K562 (cell line): ENCODE data around the gene PFN3. TPM values are rescaled to one million over a fixed set of nuclear protein-coding genes. Genes with fewer than 3 reads are reported as not detected.

ENCODE experiments used
- FOXM1 ChIP-seq, 2 experiments: fragments of 450-650 bp in 1 of 2; sonication (generic) in 1 of 2; formaldehyde crosslinking in 1 of 2; IDR thresholded peaks; 2 replicates each; pipeline versions ENCODE4 v1.6.1 to v1.9.0; 2017 to 2022; ENCODE audit warnings: low read depth in 2 of 2, mild to moderate bottlenecking in 2 of 2, missing genetic modification reagents in 1 of 2, moderate library complexity in 1 of 2
- HNRNPH1 ChIP-seq: fragments of 200-400 bp; formaldehyde crosslinking; optimal IDR thresholded peaks from 2 replicates; pipeline ENCODE3; 2017; ENCODE audit warnings: low read depth, mild to moderate bottlenecking, low read length, moderate library complexity
- KHSRP ChIP-seq: fragments of 450-650 bp; IDR thresholded peaks from 2 replicates; pipeline ENCODE4 v1.6.1; 2017
- MAFK ChIP-seq: IDR thresholded peaks from 2 replicates; pipeline ENCODE4 v1.6.1; 2011; ENCODE audit warnings: low read length, improper control_type of control experiment
- POLR2G ChIP-seq: fragments of 200-400 bp; formaldehyde crosslinking; IDR thresholded peaks from 2 replicates; pipeline ENCODE4 v1.6.1; 2017; ENCODE audit warnings: low read depth, mild to moderate bottlenecking, antibody characterized with exemption, low read length, moderate library complexity
- RBFOX2 ChIP-seq: fragments of 200-400 bp; formaldehyde crosslinking; IDR thresholded peaks from 2 replicates; pipeline ENCODE4 v1.6.1; 2017; ENCODE audit warnings: low read depth, mild to moderate bottlenecking, low read length, moderate library complexity
- ZKSCAN3 ChIP-seq: fragments of 250-450 bp; sonication (Bioruptor Pico); IDR thresholded peaks from 2 replicates; pipeline ENCODE4 v1.4.0; 2020
- ZNF165 ChIP-seq: fragments of 250-450 bp; sonication (Bioruptor Pico); IDR thresholded peaks from 2 replicates; pipeline ENCODE4 v1.4.0; 2020; ENCODE audit warnings: borderline replicate concordance
- ZNF316 ChIP-seq: fragments of 450-650 bp; IDR thresholded peaks from 2 replicates; pipeline ENCODE4 v1.6.1; 2016
- polyA plus RNA-seq, 8 experiments: library from polyadenylated mRNA; depleted of rRNA in 4 of 8; stranded (reverse) in 5 of 8; unstranded in 3 of 8; fragments of >200 nt; fragmentation: Nextera tagmentation in 2 of 8; fragmentation: Illumina TruSeq in 1 of 8; extraction: Ambion mirVana in 2 of 8; extraction: Trizol in 1 of 8; gene quantifications; 2 replicates each; pipeline versions ENCODE4 v1.2.1 to v1.2.3, GENCODE V29; 2011 to 2014; ENCODE audit warnings: inconsistent platforms in 1 of 8, missing spikeins in 1 of 8
- total RNA-seq, 7 experiments: library from RNA; depleted of rRNA in 6 of 7; stranded (reverse); fragments of >200 nt in 6 of 7; fragmentation: Illumina TruSeq in 2 of 7; extraction: Trizol in 2 of 7; gene quantifications; 2 replicates each; pipeline versions ENCODE4 v1.2.1 to v1.2.3, GENCODE V29; 2011 to 2021; ENCODE audit warnings: low replicate concordance in 1 of 7
- TF ChIP-seq, protein P1 (sequence below): sonication (generic); formaldehyde crosslinking; IDR thresholded peaks from 2 replicates; pipeline ENCODE4 v1.8.0; 2023; ENCODE audit warnings: mild to moderate bottlenecking, missing genetic modification reagents
- TF ChIP-seq, protein P2 (sequence below): fragments of 250-450 bp; sonication (Bioruptor Pico); IDR thresholded peaks from 2 replicates; pipeline ENCODE4 v1.9.0; 2021; ENCODE audit warnings: mild to moderate bottlenecking, inconsistent platforms
- TF ChIP-seq, protein P3 (sequence below): fragments of 450-650 bp; IDR thresholded peaks from 2 replicates; pipeline ENCODE4 v1.6.1; 2017; ENCODE audit warnings: antibody characterized with exemption, mild to moderate bottlenecking
- TF ChIP-seq, protein P4 (sequence below), 3 experiments: IDR thresholded peaks in 2 of 3; conservative IDR thresholded peaks in 1 of 3; 2 replicates each; pipeline ENCODE4 v1.5.1; 2011 to 2012; ENCODE audit warnings: low read length in 3 of 3, mild to moderate bottlenecking in 3 of 3, control low read depth in 2 of 3, improper control_type of control experiment in 1 of 3, inconsistent platforms in 1 of 3, low read depth in 1 of 3, mixed read lengths in 1 of 3, moderate library complexity in 1 of 3; ENCODE audit not compliant: insufficient read depth in 2 of 3

PFN3 gene
- total and polyA plus RNA-seq, 9 of the 15 experiments (the other 6 are each of a cell fraction or from before 2014, with no cell fraction given), result not detected

DNA sequence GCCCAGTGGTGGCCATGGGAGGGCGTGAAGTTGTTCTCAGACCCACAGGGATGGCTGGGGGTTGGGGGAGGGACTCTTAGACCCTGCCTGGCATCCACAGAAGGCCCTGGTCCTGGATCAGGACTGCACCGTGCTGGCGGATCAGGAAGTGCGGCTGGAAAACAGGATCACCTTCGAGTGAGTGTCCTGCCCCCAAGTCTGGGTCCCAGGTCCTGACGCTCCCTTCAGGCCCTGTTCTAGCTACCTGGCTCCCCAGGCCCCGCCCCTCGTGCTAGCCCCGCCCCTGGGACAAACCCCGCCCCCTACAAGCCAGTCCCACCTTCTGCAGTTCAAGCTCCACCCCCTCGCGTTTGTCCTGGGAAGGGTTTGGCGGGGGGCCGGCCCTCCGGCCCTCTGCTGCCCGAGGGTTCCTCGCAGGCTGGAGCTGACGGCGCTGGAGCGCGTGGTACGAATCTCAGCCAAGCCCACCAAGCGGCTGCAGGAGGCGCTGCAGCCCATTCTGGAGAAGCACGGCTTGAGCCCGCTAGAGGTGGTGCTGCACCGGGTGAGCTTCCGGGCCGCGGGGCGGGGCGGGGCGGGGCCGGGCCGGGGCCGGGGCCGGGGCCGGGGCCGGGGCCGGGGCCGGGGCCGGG is 29.9 kb downstream of the PFN3 start (continued):
- TF ChIP-seq, protein P1, sequence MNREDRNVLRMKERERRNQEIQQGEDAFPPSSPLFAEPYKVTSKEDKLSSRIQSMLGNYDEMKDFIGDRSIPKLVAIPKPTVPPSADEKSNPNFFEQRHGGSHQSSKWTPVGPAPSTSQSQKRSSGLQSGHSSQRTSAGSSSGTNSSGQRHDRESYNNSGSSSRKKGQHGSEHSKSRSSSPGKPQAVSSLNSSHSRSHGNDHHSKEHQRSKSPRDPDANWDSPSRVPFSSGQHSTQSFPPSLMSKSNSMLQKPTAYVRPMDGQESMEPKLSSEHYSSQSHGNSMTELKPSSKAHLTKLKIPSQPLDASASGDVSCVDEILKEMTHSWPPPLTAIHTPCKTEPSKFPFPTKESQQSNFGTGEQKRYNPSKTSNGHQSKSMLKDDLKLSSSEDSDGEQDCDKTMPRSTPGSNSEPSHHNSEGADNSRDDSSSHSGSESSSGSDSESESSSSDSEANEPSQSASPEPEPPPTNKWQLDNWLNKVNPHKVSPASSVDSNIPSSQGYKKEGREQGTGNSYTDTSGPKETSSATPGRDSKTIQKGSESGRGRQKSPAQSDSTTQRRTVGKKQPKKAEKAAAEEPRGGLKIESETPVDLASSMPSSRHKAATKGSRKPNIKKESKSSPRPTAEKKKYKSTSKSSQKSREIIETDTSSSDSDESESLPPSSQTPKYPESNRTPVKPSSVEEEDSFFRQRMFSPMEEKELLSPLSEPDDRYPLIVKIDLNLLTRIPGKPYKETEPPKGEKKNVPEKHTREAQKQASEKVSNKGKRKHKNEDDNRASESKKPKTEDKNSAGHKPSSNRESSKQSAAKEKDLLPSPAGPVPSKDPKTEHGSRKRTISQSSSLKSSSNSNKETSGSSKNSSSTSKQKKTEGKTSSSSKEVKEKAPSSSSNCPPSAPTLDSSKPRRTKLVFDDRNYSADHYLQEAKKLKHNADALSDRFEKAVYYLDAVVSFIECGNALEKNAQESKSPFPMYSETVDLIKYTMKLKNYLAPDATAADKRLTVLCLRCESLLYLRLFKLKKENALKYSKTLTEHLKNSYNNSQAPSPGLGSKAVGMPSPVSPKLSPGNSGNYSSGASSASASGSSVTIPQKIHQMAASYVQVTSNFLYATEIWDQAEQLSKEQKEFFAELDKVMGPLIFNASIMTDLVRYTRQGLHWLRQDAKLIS (CRISPR knock-in tag), result no peak
- no peak for TF ChIP-seq ZNF316
- TF ChIP-seq, protein P2, sequence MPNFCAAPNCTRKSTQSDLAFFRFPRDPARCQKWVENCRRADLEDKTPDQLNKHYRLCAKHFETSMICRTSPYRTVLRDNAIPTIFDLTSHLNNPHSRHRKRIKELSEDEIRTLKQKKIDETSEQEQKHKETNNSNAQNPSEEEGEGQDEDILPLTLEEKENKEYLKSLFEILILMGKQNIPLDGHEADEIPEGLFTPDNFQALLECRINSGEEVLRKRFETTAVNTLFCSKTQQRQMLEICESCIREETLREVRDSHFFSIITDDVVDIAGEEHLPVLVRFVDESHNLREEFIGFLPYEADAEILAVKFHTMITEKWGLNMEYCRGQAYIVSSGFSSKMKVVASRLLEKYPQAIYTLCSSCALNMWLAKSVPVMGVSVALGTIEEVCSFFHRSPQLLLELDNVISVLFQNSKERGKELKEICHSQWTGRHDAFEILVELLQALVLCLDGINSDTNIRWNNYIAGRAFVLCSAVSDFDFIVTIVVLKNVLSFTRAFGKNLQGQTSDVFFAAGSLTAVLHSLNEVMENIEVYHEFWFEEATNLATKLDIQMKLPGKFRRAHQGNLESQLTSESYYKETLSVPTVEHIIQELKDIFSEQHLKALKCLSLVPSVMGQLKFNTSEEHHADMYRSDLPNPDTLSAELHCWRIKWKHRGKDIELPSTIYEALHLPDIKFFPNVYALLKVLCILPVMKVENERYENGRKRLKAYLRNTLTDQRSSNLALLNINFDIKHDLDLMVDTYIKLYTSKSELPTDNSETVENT (CRISPR knock-in tag), result no peak
- TF ChIP-seq KHSRP, result no peak
- TF ChIP-seq MAFK, result no peak
- TF ChIP-seq HNRNPH1, result no peak
- peak; percentile 54; the same call in 1 of the 2 replicates for TF ChIP-seq RBFOX2
- TF ChIP-seq ZNF165 (CRISPR knock-in tag), result no peak
- TF ChIP-seq POLR2G, result peak; percentile 60
- TF ChIP-seq, protein P3, sequence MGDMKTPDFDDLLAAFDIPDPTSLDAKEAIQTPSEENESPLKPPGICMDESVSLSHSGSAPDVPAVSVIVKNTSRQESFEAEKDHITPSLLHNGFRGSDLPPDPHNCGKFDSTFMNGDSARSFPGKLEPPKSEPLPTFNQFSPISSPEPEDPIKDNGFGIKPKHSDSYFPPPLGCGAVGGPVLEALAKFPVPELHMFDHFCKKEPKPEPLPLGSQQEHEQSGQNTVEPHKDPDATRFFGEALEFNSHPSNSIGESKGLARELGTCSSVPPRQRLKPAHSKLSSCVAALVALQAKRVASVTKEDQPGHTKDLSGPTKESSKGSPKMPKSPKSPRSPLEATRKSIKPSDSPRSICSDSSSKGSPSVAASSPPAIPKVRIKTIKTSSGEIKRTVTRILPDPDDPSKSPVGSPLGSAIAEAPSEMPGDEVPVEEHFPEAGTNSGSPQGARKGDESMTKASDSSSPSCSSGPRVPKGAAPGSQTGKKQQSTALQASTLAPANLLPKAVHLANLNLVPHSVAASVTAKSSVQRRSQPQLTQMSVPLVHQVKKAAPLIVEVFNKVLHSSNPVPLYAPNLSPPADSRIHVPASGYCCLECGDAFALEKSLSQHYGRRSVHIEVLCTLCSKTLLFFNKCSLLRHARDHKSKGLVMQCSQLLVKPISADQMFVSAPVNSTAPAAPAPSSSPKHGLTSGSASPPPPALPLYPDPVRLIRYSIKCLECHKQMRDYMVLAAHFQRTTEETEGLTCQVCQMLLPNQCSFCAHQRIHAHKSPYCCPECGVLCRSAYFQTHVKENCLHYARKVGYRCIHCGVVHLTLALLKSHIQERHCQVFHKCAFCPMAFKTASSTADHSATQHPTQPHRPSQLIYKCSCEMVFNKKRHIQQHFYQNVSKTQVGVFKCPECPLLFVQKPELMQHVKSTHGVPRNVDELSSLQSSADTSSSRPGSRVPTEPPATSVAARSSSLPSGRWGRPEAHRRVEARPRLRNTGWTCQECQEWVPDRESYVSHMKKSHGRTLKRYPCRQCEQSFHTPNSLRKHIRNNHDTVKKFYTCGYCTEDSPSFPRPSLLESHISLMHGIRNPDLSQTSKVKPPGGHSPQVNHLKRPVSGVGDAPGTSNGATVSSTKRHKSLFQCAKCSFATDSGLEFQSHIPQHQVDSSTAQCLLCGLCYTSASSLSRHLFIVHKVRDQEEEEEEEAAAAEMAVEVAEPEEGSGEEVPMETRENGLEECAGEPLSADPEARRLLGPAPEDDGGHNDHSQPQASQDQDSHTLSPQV, result 0 out of 2 replicates have a peak, but pooled peaks have one; percentile 37
- TF ChIP-seq ZKSCAN3 (CRISPR knock-in tag), result no peak
- TF ChIP-seq FOXM1 (IDR thresholded peaks at IDR 0.05; ENCODE audit: low read depth), result no peak
- 0 out of 2 replicates have a peak, but pooled peaks have one; percentile 56 for TF ChIP-seq FOXM1 (CRISPR knock-in tag; IDR thresholded peaks at IDR 0.05; ENCODE audit: low read depth)
- TF ChIP-seq, protein P4, sequence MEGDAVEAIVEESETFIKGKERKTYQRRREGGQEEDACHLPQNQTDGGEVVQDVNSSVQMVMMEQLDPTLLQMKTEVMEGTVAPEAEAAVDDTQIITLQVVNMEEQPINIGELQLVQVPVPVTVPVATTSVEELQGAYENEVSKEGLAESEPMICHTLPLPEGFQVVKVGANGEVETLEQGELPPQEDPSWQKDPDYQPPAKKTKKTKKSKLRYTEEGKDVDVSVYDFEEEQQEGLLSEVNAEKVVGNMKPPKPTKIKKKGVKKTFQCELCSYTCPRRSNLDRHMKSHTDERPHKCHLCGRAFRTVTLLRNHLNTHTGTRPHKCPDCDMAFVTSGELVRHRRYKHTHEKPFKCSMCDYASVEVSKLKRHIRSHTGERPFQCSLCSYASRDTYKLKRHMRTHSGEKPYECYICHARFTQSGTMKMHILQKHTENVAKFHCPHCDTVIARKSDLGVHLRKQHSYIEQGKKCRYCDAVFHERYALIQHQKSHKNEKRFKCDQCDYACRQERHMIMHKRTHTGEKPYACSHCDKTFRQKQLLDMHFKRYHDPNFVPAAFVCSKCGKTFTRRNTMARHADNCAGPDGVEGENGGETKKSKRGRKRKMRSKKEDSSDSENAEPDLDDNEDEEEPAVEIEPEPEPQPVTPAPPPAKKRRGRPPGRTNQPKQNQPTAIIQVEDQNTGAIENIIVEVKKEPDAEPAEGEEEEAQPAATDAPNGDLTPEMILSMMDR (IDR thresholded peaks at IDR 0.05 in 2 of 3, conservative IDR thresholded peaks at IDR 0.05 in 1 of 3; ENCODE audit: insufficient read depth in 2 of 3, low read depth in 1 of 3, low read length in 3 of 3), result peak; percentile 61 to 99 (median 97)
